Brain microvascular endothelial cell (primary cell): ENCODE measurements around the gene GALNTL6.

ENCODE experiments used
- DNase-seq: peaks from one replicate; pipeline ENCODE4 v3.0.0-alpha.2; 2020
- H3K27ac ChIP-seq: fragments of 250-450 bp; sonication (Bioruptor Pico); 2 replicates; pipeline ENCODE4 v1.5.1; 2020; ENCODE audit warnings: mild to moderate bottlenecking, moderate library complexity
- H3K27me3 ChIP-seq: fragments of 250-450 bp; sonication (Bioruptor Pico); replicated peaks from 2 replicates; pipeline ENCODE4 v1.5.1; 2020; ENCODE audit warnings: mild to moderate bottlenecking
- H3K36me3 ChIP-seq: fragments of 250-450 bp; sonication (Bioruptor Pico); replicated peaks from 2 replicates; pipeline ENCODE4 v1.5.1; 2020; ENCODE audit warnings: mild to moderate bottlenecking
- H3K4me3 ChIP-seq: 2 replicates; pipeline ENCODE4 v1.5.1; 2011; ENCODE audit warnings: low read depth, mild to moderate bottlenecking, control low read depth, low read length, moderate library complexity
- in situ Hi-C: cut with HindIII; loops from 2 replicates; pipeline ENCODE4 v1.10.0; 2017; ENCODE audit warnings: low sequenced_read_pairs, low pct_ligation_motif_present
- TF ChIP-seq, protein P1 (sequence below): IDR thresholded peaks from 2 replicates; pipeline ENCODE4 v1.5.1; 2011; ENCODE audit warnings: low read depth, mild to moderate bottlenecking, moderate library complexity, low read length, control low read depth, inconsistent platforms; ENCODE audit errors: missing control alignments

Gene GALNTL6

GRCh38 chr4:172802032-172802431 lies 988.8 kb downstream of the GALNTL6 start:
- Histone ChIP-seq H3K27me3 (no peaks in the 10 kb centered on the region), H3K36me3 (no peaks in the 10 kb centered on the region), H3K27ac (no peak overlapping the region), H3K4me3 (no peak overlapping the region)
- TF ChIP-seq, protein P1, sequence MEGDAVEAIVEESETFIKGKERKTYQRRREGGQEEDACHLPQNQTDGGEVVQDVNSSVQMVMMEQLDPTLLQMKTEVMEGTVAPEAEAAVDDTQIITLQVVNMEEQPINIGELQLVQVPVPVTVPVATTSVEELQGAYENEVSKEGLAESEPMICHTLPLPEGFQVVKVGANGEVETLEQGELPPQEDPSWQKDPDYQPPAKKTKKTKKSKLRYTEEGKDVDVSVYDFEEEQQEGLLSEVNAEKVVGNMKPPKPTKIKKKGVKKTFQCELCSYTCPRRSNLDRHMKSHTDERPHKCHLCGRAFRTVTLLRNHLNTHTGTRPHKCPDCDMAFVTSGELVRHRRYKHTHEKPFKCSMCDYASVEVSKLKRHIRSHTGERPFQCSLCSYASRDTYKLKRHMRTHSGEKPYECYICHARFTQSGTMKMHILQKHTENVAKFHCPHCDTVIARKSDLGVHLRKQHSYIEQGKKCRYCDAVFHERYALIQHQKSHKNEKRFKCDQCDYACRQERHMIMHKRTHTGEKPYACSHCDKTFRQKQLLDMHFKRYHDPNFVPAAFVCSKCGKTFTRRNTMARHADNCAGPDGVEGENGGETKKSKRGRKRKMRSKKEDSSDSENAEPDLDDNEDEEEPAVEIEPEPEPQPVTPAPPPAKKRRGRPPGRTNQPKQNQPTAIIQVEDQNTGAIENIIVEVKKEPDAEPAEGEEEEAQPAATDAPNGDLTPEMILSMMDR: no peak
- no peak for DNase-seq
- in situ Hi-C loops: no loop called here

- TF ChIP-seq, protein P1: no peak
- Histone ChIP-seq H3K27me3 (no peaks in the 10 kb centered on the region), H3K36me3 (no peaks in the 10 kb centered on the region), H3K27ac (no peak overlapping the region), H3K4me3 (no peak overlapping the region)
- in situ Hi-C loops: no loop called here
- no peak for DNase-seq
Observed at GRCh38 chr4:172806841-172807240, 993.6 kb downstream of the GALNTL6 start.

- DNase-seq: no peak
- in situ Hi-C loops: no loop called here
- Histone ChIP-seq H3K27ac (no peak overlapping the region), H3K27me3 (no peaks in the 10 kb centered on the region), H3K36me3 (no peaks in the 10 kb centered on the region), H3K4me3 (no peak overlapping the region)
- TF ChIP-seq, protein P1: no peak
Observed at GRCh38 chr4:172808196-172808595, 995.0 kb downstream of the GALNTL6 start.

- TF ChIP-seq, protein P1: no peak
- Histone ChIP-seq H3K27ac (no peak overlapping the region), H3K36me3 (no peaks in the 10 kb centered on the region), H3K4me3 (no peak overlapping the region), H3K27me3 (no peaks in the 10 kb centered on the region)
- no peak for DNase-seq
- in situ Hi-C loops: no loop called here
Observed at GRCh38 chr4:172809319-172809718, 996.1 kb downstream of the GALNTL6 start.

DNA sequence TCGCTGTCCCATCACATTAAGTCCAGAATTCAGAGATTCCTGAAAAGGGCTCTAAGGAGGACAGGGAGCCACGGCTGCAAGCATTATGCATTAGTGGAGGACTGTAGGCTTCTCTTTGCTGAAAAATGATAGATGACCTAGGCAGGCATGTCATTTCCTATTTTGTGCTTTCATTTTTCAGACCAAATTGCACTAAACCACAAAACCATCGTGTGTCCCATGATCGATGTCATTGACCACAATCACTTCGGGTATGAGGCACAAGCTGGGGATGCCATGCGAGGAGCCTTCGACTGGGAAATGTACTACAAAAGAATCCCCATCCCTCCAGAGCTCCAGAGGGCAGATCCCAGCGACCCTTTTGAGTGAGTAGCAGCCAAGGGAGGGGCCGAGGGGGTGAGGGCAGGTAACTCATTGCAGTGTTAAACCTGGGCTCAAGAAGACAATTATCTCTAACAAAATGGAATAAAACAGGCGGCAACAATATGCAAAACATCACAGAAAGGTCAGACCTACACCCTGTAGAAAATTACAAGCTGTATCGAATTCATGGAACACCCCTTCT lies 1000.2 kb downstream of the GALNTL6 start:
- DNase-seq: no peak
- no peaks in the 10 kb centered on the region for H3K27me3 ChIP-seq
- TF ChIP-seq, protein P1: no peak
- in situ Hi-C loops: no loop called here
- no peak overlapping the region for H3K27ac ChIP-seq
- H3K36me3 ChIP-seq: no peaks in the 10 kb centered on the region
- H3K4me3 ChIP-seq: no peak overlapping the region

DNA sequence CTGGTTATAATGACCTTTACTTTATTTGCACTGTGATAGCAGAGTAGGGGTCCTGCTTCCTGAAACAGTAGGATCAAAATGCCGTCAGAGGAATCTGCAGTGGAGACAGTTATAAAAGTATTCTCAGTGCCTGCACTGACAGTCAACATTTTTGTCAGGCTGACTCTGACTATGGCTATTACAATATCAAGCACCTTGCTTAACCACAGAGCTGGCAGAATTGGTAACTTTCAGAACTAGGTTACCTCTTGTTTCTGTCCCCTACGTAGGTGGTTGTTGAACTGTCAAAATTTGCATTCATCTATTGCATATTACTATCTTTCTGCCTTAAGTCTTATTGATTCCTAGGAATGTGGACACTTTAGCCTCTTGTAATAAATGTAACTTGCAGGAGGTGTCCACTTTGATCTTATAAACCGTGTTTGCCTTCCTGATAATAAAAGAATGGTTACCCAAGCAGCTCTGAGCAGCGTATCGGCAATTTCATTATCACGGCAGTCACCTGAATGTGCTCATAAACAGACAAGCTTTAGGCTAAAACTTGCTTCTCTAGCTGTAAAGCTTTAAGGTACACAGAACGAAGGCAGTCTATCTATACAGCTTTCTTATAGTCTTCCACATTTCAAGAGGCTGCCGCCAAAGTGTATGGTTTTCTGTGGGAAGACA lies 1002.4 kb downstream of the GALNTL6 start:
- DNase-seq: no peak
- no peaks in the 10 kb centered on the region for H3K36me3 ChIP-seq
- H3K27ac ChIP-seq: no peak overlapping the region
- TF ChIP-seq, protein P1: no peak
- no peaks in the 10 kb centered on the region for H3K27me3 ChIP-seq
- in situ Hi-C loops: no loop called here
- no peak overlapping the region for H3K4me3 ChIP-seq
